PC-9 (cell line): ENCODE measurements around the gene ROBO2. TPM values are rescaled to one million over a fixed set of nuclear protein-coding genes. Genes with fewer than 3 reads are reported as not detected.

ENCODE experiments used
- BruUV-seq: library from RNA; stranded (reverse); fragments of 400-500 nt; replicated peaks from 2 replicates; lab custom pipeline; 2021; lab: Mats Ljungman, UMichigan
- CTCF ChIA-PET: fragments of 300-600 bp; sonication (Branson Sonifier 250); formaldehyde crosslinking; loops from one replicate; lab custom pipeline; 2022; ENCODE audit warnings: antibody characterized with exemption; lab: Charles Lee
- POLR2A ChIA-PET: fragments of 300-600 bp; sonication (Branson Sonifier 250); formaldehyde crosslinking; loops from one replicate; lab custom pipeline; 2022; ENCODE audit warnings: antibody characterized with exemption; ENCODE audit not compliant: unreplicated experiment; lab: Charles Lee
- DNase-seq, 2 experiments: peaks; one replicate each; pipeline versions ENCODE4 v3.0.0 to v3.0.0-alpha.2; 2015 to 2022; ENCODE audit warnings: mixed read lengths in 1 of 2
- H2AFZ ChIP-seq: fragments of 200-600 bp; sonication (generic); 2 replicates; pipeline ENCODE4 v1.8.1; 2017; ENCODE audit warnings: antibody characterized with exemption
- H3F3A ChIP-seq: fragments of 200-600 bp; sonication (generic); 2 replicates; pipeline ENCODE4 v1.8.1; 2017; ENCODE audit warnings: antibody characterized with exemption, mild to moderate bottlenecking, low read depth; ENCODE audit not compliant: insufficient read depth
- H3K27ac ChIP-seq: fragments of 200-600 bp; sonication (generic); 2 replicates; pipeline ENCODE4 v1.6.1; 2016; ENCODE audit warnings: mixed run types
- H3K27me3 ChIP-seq: fragments of 200-600 bp; sonication (generic); 2 replicates; pipeline ENCODE4 v1.6.1; 2016; ENCODE audit warnings: low read depth, mixed run types; ENCODE audit not compliant: insufficient read depth
- H3K36me3 ChIP-seq: fragments of 200-600 bp; sonication (generic); 2 replicates; pipeline ENCODE4 v1.6.1; 2016; ENCODE audit warnings: low read depth, mixed run types
- H3K4me1 ChIP-seq: fragments of 200-600 bp; sonication (generic); replicated peaks from 2 replicates; pipeline ENCODE4 v1.6.1; 2016; ENCODE audit warnings: mixed run types; ENCODE audit not compliant: insufficient read depth
- H3K4me2 ChIP-seq: fragments of 200-600 bp; sonication (generic); 2 replicates; pipeline ENCODE4 v1.6.1; 2017; ENCODE audit warnings: mixed run types
- H3K4me3 ChIP-seq: fragments of 200-600 bp; sonication (generic); 2 replicates; pipeline ENCODE4 v1.6.1; 2016; ENCODE audit warnings: mixed run types
- H3K79me2 ChIP-seq: fragments of 200-600 bp; sonication (generic); 2 replicates; pipeline ENCODE4 v1.6.1; 2017; ENCODE audit warnings: low read depth, mixed run types
- H3K9me2 ChIP-seq: fragments of 200-600 bp; sonication (generic); 2 replicates; pipeline ENCODE4 v1.8.1; 2017; ENCODE audit warnings: mild to moderate bottlenecking; ENCODE audit not compliant: insufficient read depth
- H3K9me3 ChIP-seq: fragments of 200-600 bp; sonication (generic); 2 replicates; pipeline ENCODE4 v1.8.1; 2016; ENCODE audit warnings: low read depth; ENCODE audit not compliant: insufficient read depth
- H4K20me1 ChIP-seq: fragments of 200-600 bp; sonication (generic); 2 replicates; pipeline ENCODE4 v1.8.1; 2017; ENCODE audit not compliant: insufficient read depth
- EZH2 ChIP-seq: fragments of 200-600 bp; sonication (generic); IDR thresholded peaks from 2 replicates; pipeline ENCODE4 v1.8.0; 2017; ENCODE audit warnings: antibody characterized with exemption, low read depth
- intact Hi-C: fragments of 100-400 bp; cut with micrococcal nuclease; formaldehyde crosslinking; loops from one replicate; pipeline ENCODE4 v1.10.0; 2022; ENCODE audit not compliant: unreplicated experiment
- total RNA-seq: library from RNA; stranded (reverse); gene quantifications from 2 replicates; pipeline ENCODE4 v1.2.3, GENCODE V29; 2021
- TF ChIP-seq, protein P1 (sequence below): fragments of 200-600 bp; sonication (generic); conservative IDR thresholded peaks from 2 replicates; pipeline ENCODE4 v1.6.1; 2017; ENCODE audit warnings: mixed run types, antibody characterized with exemption, mild to moderate bottlenecking, moderate library complexity

The ROBO2 gene
- total RNA-seq, 1 experiment from 2014 or later = 0.39 TPM

DNA sequence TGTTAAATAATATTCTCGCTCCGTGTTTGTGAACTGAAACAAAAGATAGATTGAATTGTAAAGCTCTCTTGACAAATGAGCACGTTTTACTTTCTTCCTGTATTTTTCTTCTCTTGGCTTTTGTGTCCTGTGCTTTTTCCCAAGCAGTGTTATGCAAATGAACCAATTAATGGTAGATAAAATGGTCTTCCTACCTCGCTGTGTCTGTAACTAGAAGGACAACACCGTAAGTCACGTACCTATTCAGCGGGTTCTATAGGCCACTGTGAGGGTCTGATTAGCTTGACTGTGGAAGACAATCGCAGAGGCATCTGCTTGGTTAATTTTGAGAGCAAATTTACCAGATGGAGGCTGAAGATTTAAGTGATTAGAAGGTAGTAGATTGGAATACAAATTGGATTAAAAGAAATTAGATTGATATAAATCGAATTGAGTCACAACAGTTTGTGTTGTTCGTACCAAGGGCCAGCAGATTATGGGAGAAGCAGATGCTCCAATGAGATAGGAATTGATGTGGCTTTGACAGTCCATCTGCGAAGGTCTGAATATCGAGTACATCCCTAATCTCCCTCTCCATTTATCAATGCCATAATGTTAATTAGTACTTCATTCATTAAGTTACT lies 40.2 kb downstream of the ROBO2 start:
- H3K4me2 ChIP-seq = no peak overlapping the region
- ChIA-PET CTCF (no interaction called here), POLR2A (no interaction called here)
- no TSS peak for BruUV-seq
- H3K4me3 ChIP-seq = no peak overlapping the region
- H3K27ac ChIP-seq = no peak overlapping the region
- H3K79me2 ChIP-seq = no peaks in the 10 kb centered on the region
- H3K36me3 ChIP-seq = no peaks in the 10 kb centered on the region
- H3K27me3 ChIP-seq = no peaks in the 10 kb centered on the region
- no peaks in the 10 kb centered on the region for H3K4me1 ChIP-seq
- intact Hi-C loops = no loop called here
- no peak overlapping the region for H2AFZ ChIP-seq
- no peaks in the 10 kb centered on the region for H4K20me1 ChIP-seq
- H3K9me3 ChIP-seq = no peaks in the 10 kb centered on the region
- no peaks in the 10 kb centered on the region for H3F3A ChIP-seq
- H3K9me2 ChIP-seq = no peaks in the 10 kb centered on the region
- TF ChIP-seq, protein P1, sequence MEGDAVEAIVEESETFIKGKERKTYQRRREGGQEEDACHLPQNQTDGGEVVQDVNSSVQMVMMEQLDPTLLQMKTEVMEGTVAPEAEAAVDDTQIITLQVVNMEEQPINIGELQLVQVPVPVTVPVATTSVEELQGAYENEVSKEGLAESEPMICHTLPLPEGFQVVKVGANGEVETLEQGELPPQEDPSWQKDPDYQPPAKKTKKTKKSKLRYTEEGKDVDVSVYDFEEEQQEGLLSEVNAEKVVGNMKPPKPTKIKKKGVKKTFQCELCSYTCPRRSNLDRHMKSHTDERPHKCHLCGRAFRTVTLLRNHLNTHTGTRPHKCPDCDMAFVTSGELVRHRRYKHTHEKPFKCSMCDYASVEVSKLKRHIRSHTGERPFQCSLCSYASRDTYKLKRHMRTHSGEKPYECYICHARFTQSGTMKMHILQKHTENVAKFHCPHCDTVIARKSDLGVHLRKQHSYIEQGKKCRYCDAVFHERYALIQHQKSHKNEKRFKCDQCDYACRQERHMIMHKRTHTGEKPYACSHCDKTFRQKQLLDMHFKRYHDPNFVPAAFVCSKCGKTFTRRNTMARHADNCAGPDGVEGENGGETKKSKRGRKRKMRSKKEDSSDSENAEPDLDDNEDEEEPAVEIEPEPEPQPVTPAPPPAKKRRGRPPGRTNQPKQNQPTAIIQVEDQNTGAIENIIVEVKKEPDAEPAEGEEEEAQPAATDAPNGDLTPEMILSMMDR = no peak
- TF ChIP-seq EZH2 = no peak
- DNase-seq = no peak

DNA sequence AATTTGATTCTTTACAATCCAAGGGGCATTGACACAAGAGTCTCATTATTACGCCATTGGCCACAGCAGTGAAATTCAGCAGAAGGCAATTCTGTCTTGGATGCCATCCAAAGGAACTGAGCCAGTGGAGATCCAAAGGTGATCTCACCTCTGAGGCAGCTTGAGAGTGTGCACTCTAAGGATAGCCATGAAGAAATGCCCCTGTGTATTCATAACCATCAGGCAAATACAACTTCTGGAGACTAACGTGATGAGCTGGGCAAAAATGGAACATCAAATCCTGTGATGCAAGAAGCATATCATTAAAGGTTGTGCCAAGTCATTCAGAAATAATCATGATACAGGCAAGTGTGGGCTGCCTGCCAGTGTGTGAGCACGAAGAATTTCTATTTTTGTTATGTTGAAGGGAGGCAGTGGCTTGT lies 41.4 kb downstream of the ROBO2 start:
- H4K20me1 ChIP-seq = no peaks in the 10 kb centered on the region
- no peak overlapping the region for H3K4me2 ChIP-seq
- H3F3A ChIP-seq = no peaks in the 10 kb centered on the region
- no peak for DNase-seq
- no peak overlapping the region for H2AFZ ChIP-seq
- no peaks in the 10 kb centered on the region for H3K4me1 ChIP-seq
- H3K79me2 ChIP-seq = no peaks in the 10 kb centered on the region
- no peaks in the 10 kb centered on the region for H3K9me2 ChIP-seq
- no peak overlapping the region for H3K27ac ChIP-seq
- intact Hi-C loops = no loop called here
- ChIA-PET CTCF (no interaction called here), POLR2A (no interaction called here)
- no peaks in the 10 kb centered on the region for H3K9me3 ChIP-seq
- no peak overlapping the region for H3K4me3 ChIP-seq
- BruUV-seq = no TSS peak
- no peaks in the 10 kb centered on the region for H3K27me3 ChIP-seq
- H3K36me3 ChIP-seq = no peaks in the 10 kb centered on the region
- no peak for TF ChIP-seq EZH2
- TF ChIP-seq, protein P1 = no peak

DNA sequence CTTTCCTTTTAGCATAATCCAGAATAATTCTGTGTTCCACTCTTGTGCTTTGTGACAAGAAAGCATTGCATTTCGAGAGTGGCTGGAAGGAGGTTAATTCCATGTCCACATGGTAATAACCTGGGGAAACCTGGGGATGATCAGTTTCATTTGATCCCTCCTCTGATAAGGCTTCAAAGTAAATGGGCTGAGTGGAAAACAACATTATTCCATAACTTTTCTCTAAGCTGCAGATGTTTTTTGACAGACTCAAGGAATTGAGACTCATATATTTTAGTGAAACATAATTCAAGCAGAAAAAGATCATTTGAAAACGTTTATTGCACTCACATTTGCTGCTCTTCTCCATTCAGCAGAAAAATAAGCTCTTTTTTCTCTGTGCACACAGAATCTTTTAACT lies 44.6 kb downstream of the ROBO2 start:
- H3K9me3 ChIP-seq = no peaks in the 10 kb centered on the region; the same call in 1 of the 2 replicates
- intact Hi-C loops = no loop called here
- H3K4me3 ChIP-seq = no peak overlapping the region
- ChIA-PET CTCF (no interaction called here), POLR2A (no interaction called here)
- no peaks in the 10 kb centered on the region for H3K36me3 ChIP-seq
- no TSS peak for BruUV-seq
- H3K4me2 ChIP-seq = no peak overlapping the region
- H3K27ac ChIP-seq = no peak overlapping the region
- H3K79me2 ChIP-seq = no peaks in the 10 kb centered on the region
- H3K27me3 ChIP-seq = no peaks in the 10 kb centered on the region
- DNase-seq = no peak
- no peak overlapping the region for H2AFZ ChIP-seq
- H3K4me1 ChIP-seq = no peaks in the 10 kb centered on the region
- H3K9me2 ChIP-seq = no peaks in the 10 kb centered on the region
- H3F3A ChIP-seq = no peaks in the 10 kb centered on the region
- TF ChIP-seq, protein P1 = no peak
- TF ChIP-seq EZH2 = no peak
- no peaks in the 10 kb centered on the region for H4K20me1 ChIP-seq
